HepG2 (cell line): ENCODE measurements around the gene SEC24B. TPM values are rescaled to one million over a fixed set of nuclear protein-coding genes. Genes with fewer than 3 reads are reported as not detected.

Experiments
- BHLHE40 ChIP-seq: IDR thresholded peaks from 2 replicates; pipeline ENCODE4 v1.6.1; 2011; ENCODE audit warnings: low read length, improper control_type of control experiment
- MEIS1 ChIP-seq: sonication (generic); formaldehyde crosslinking; IDR thresholded peaks from 2 replicates; pipeline ENCODE4 v1.9.0; 2021; ENCODE audit warnings: mild to moderate bottlenecking, missing genetic modification reagents, moderate library complexity, borderline replicate concordance
- PAF1 ChIP-seq: IDR thresholded peaks from 2 replicates; pipeline ENCODE4 v1.6.1; 2016; ENCODE audit warnings: missing genetic modification reagents, missing compliant biosample characterization
- RFXANK ChIP-seq: IDR thresholded peaks from 2 replicates; pipeline ENCODE4 v1.6.1; 2016
- ZNF20 ChIP-seq: sonication (generic); formaldehyde crosslinking; IDR thresholded peaks from 2 replicates; pipeline ENCODE4 v1.4.0; 2020; ENCODE audit warnings: mild to moderate bottlenecking, moderate library complexity, missing genetic modification reagents
- ZNF501 ChIP-seq: sonication (generic); formaldehyde crosslinking; IDR thresholded peaks from 2 replicates; pipeline ENCODE4 v1.5.1; 2020; ENCODE audit warnings: mild to moderate bottlenecking, moderate library complexity, missing genetic modification reagents
- polyA plus RNA-seq, 8 experiments: library from polyadenylated mRNA; depleted of rRNA in 3 of 8; stranded (reverse) in 7 of 8; unstranded in 1 of 8; fragments of >200 nt; fragmentation: Illumina TruSeq in 4 of 8; extraction: Trizol in 4 of 8; gene quantifications; 2 replicates each; pipeline versions ENCODE4 v1.2.1 to v1.2.3, GENCODE V29; 2011 to 2016; ENCODE audit warnings: low read depth in 4 of 8, missing spikeins in 1 of 8, mixed read lengths in 1 of 8; ENCODE audit not compliant: insufficient read depth in 1 of 8
- total RNA-seq, 5 experiments: library from RNA; depleted of rRNA; stranded (reverse); fragments of >200 nt; fragmentation: Illumina TruSeq; extraction: Trizol; gene quantifications; 2 replicates each; pipeline ENCODE4 v1.2.3, GENCODE V29; 2016; ENCODE audit warnings: low read depth in 1 of 5
- TF ChIP-seq, protein P1 (sequence below), 2 experiments: fragments of 450-650 bp in 1 of 2; sonication (generic) in 1 of 2; formaldehyde crosslinking in 1 of 2; IDR thresholded peaks; 2 replicates each; pipeline versions ENCODE4 v1.6.1 to v1.8.0; 2016 to 2022; ENCODE audit warnings: antibody characterized with exemption in 1 of 2, mild to moderate bottlenecking in 1 of 2, missing genetic modification reagents in 1 of 2
- TF ChIP-seq, protein P2 (sequence below): sonication (generic); formaldehyde crosslinking; IDR thresholded peaks from 2 replicates; pipeline ENCODE4 v1.8.1; 2022; ENCODE audit warnings: mild to moderate bottlenecking, missing genetic modification reagents
- TF ChIP-seq, protein P3 (sequence below): sonication (generic); formaldehyde crosslinking; IDR thresholded peaks from 2 replicates; pipeline ENCODE4 v1.5.0; 2020; ENCODE audit warnings: mild to moderate bottlenecking, missing genetic modification reagents, borderline replicate concordance

Gene SEC24B
- total and polyA plus RNA-seq, 2 of the 13 experiments (the other 11 are each of a cell fraction or from before 2014, with no cell fraction given), result 14.6 to 39.0 TPM

DNA sequence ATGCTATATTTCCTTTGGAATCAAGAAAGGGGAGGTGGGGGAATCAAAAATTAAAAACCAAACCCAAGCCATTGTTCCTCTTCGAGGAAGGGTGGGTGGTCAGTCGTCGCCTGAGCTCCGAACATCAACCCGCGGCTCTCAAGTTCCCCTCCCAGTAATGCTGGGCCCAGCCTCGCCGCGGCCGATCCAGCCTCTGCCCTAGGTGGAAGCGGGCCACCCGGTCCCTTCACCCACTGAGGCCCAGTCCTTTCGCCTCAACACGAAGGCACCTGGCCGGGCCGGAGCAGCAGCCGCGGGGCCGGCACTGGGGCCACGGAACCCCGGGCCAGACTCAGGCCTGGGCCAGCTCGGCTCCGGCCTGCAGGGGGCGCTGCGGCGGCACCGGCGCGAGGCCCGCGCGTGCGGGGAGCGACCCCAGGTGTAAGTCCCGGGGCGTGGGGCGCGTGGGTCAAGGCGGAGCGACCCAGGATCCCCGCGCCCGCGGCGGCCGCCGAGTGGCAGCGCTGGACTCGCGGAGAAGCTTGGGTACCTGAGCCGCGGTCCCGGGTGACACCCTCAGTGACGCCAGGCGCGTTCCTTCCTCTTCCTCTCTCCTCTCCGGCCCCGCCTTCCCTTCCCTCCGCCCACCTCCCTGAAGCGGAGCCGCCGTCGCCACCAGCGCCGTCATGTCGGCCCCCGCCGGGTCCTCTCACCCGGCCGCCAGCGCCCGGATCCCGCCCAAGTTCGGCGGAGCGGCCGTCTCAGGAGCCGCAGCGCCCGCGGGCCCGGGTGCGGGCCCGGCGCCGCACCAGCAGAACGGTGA, at the start of gene SEC24B (continued):
- TF ChIP-seq, protein P1, sequence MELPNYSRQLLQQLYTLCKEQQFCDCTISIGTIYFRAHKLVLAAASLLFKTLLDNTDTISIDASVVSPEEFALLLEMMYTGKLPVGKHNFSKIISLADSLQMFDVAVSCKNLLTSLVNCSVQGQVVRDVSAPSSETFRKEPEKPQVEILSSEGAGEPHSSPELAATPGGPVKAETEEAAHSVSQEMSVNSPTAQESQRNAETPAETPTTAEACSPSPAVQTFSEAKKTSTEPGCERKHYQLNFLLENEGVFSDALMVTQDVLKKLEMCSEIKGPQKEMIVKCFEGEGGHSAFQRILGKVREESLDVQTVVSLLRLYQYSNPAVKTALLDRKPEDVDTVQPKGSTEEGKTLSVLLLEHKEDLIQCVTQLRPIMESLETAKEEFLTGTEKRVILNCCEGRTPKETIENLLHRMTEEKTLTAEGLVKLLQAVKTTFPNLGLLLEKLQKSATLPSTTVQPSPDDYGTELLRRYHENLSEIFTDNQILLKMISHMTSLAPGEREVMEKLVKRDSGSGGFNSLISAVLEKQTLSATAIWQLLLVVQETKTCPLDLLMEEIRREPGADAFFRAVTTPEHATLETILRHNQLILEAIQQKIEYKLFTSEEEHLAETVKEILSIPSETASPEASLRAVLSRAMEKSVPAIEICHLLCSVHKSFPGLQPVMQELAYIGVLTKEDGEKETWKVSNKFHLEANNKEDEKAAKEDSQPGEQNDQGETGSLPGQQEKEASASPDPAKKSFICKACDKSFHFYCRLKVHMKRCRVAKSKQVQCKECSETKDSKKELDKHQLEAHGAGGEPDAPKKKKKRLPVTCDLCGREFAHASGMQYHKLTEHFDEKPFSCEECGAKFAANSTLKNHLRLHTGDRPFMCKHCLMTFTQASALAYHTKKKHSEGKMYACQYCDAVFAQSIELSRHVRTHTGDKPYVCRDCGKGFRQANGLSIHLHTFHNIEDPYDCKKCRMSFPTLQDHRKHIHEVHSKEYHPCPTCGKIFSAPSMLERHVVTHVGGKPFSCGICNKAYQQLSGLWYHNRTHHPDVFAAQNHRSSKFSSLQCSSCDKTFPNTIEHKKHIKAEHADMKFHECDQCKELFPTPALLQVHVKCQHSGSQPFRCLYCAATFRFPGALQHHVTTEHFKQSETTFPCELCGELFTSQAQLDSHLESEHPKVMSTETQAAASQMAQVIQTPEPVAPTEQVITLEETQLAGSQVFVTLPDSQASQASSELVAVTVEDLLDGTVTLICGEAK (IDR thresholded peaks at IDR 0.05), result no peak
- TF ChIP-seq, protein P1 (CRISPR knock-in tag; IDR thresholded peaks at IDR 0.05), result no peak
- TF ChIP-seq, protein P2, sequence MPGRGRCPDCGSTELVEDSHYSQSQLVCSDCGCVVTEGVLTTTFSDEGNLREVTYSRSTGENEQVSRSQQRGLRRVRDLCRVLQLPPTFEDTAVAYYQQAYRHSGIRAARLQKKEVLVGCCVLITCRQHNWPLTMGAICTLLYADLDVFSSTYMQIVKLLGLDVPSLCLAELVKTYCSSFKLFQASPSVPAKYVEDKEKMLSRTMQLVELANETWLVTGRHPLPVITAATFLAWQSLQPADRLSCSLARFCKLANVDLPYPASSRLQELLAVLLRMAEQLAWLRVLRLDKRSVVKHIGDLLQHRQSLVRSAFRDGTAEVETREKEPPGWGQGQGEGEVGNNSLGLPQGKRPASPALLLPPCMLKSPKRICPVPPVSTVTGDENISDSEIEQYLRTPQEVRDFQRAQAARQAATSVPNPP (CRISPR knock-in tag), result peak; percentile 74; the same call in 1 of the 2 replicates
- TF ChIP-seq ZNF20 (CRISPR knock-in tag), result no peak
- TF ChIP-seq PAF1 (CRISPR knock-in tag), result no peak
- TF ChIP-seq ZNF501 (CRISPR knock-in tag), result no peak
- TF ChIP-seq RFXANK, result no peak
- TF ChIP-seq BHLHE40, result peak; percentile 59
- 0 out of 2 replicates have a peak, but pooled peaks have one; percentile 35 for TF ChIP-seq MEIS1
- TF ChIP-seq, protein P3, sequence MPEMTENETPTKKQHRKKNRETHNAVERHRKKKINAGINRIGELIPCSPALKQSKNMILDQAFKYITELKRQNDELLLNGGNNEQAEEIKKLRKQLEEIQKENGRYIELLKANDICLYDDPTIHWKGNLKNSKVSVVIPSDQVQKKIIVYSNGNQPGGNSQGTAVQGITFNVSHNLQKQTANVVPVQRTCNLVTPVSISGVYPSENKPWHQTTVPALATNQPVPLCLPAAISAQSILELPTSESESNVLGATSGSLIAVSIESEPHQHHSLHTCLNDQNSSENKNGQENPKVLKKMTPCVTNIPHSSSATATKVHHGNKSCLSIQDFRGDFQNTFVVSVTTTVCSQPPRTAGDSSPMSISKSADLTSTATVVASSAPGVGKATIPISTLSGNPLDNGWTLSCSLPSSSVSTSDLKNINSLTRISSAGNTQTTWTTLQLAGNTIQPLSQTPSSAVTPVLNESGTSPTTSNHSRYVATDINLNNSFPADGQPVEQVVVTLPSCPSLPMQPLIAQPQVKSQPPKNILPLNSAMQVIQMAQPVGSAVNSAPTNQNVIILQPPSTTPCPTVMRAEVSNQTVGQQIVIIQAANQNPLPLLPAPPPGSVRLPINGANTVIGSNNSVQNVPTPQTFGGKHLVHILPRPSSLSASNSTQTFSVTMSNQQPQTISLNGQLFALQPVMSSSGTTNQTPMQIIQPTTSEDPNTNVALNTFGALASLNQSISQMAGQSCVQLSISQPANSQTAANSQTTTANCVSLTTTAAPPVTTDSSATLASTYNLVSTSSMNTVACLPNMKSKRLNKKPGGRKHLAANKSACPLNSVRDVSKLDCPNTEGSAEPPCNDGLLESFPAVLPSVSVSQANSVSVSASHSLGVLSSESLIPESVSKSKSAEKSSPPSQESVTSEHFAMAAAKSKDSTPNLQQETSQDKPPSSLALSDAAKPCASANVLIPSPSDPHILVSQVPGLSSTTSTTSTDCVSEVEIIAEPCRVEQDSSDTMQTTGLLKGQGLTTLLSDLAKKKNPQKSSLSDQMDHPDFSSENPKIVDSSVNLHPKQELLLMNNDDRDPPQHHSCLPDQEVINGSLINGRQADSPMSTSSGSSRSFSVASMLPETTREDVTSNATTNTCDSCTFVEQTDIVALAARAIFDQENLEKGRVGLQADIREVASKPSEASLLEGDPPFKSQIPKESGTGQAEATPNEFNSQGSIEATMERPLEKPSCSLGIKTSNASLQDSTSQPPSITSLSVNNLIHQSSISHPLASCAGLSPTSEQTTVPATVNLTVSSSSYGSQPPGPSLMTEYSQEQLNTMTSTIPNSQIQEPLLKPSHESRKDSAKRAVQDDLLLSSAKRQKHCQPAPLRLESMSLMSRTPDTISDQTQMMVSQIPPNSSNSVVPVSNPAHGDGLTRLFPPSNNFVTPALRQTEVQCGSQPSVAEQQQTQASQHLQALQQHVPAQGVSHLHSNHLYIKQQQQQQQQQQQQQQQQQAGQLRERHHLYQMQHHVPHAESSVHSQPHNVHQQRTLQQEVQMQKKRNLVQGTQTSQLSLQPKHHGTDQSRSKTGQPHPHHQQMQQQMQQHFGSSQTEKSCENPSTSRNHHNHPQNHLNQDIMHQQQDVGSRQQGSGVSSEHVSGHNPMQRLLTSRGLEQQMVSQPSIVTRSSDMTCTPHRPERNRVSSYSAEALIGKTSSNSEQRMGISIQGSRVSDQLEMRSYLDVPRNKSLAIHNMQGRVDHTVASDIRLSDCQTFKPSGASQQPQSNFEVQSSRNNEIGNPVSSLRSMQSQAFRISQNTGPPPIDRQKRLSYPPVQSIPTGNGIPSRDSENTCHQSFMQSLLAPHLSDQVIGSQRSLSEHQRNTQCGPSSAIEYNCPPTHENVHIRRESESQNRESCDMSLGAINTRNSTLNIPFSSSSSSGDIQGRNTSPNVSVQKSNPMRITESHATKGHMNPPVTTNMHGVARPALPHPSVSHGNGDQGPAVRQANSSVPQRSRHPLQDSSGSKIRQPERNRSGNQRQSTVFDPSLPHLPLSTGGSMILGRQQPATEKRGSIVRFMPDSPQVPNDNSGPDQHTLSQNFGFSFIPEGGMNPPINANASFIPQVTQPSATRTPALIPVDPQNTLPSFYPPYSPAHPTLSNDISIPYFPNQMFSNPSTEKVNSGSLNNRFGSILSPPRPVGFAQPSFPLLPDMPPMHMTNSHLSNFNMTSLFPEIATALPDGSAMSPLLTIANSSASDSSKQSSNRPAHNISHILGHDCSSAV (CRISPR knock-in tag), result no peak
